Upper lobe of left lung (tissue), 6 donors: ENCODE data around the gene MT1HL1. TPM values are rescaled to one million over a fixed set of nuclear protein-coding genes. Genes with fewer than 3 reads are reported as not detected.
A peak's percentile ranks its signal among the peaks of the same experiment; 100 is the strongest.

Source experiments
- ATAC-seq, 2 donors: fragments of 200-7000 bp; cut with Tn5 transposase; one replicate each; pipeline ENCODE4 v1.9.1; 2022; ENCODE audit warnings: mild to moderate bottlenecking in 2 of 2, moderate library complexity in 2 of 2; ENCODE audit not compliant: low FRiP score in 2 of 2
- DNase-seq, 2 donors: peaks; one replicate each; pipeline ENCODE4 v3.0.0-alpha.2; 2019 to 2020
- H3K27ac ChIP-seq, 4 donors: fragments of 200-600 bp; sonication (generic); one replicate each; pipeline ENCODE4 v1.5.1; 2016 to 2019
- H3K27me3 ChIP-seq, 4 donors: fragments of 200-600 bp; sonication (generic); one replicate each; pipeline ENCODE4 v1.5.1; 2017 to 2019
- H3K36me3 ChIP-seq, 4 donors: fragments of 200-600 bp; sonication (generic); one replicate each; pipeline ENCODE4 v1.5.1; 2016 to 2019
- H3K4me1 ChIP-seq, 4 donors: fragments of 200-600 bp; sonication (generic); one replicate each; pipeline ENCODE4 v1.5.1; 2018 to 2019
- H3K4me3 ChIP-seq, 4 donors: fragments of 200-600 bp; sonication (generic); one replicate each; pipeline ENCODE4 v1.5.1; 2017 to 2019; ENCODE audit warnings: mild to moderate bottlenecking in 2 of 4, moderate library complexity in 1 of 4
- H3K9me3 ChIP-seq, 4 donors: fragments of 200-600 bp; sonication (generic); one replicate each; pipeline ENCODE4 v1.5.1; 2018 to 2019
- CTCF ChIP-seq, 6 experiments: fragments of 450-650 bp in 4 of 6; fragments of 200-600 bp in 2 of 6; sonication (generic) in 2 of 6; IDR thresholded peaks; one replicate each; pipeline ENCODE4 v1.5.1; 2016 to 2019; ENCODE audit warnings: antibody characterized with exemption in 6 of 6
- EP300 ChIP-seq, 4 donors: sonication (generic); formaldehyde crosslinking; IDR thresholded peaks; one replicate each; pipeline ENCODE4 v1.5.1; 2017; ENCODE audit warnings: antibody characterized with exemption in 4 of 4, control low read depth in 2 of 4
- POLR2A ChIP-seq, 4 donors: fragments of 450-650 bp; IDR thresholded peaks; one replicate each; pipeline ENCODE4 v1.5.1; 2016 to 2017; ENCODE audit warnings: antibody characterized with exemption in 4 of 4, mild to moderate bottlenecking in 2 of 4
- POLR2AphosphoS5 ChIP-seq, 2 donors: sonication (generic); formaldehyde crosslinking; IDR thresholded peaks; one replicate each; pipeline ENCODE4 v1.5.1; 2017; ENCODE audit warnings: antibody characterized with exemption in 2 of 2
- WGBS, 2 donors: methylation state at CpG; one replicate each; pipeline ENCODE4 v1.1.5; 2017 to 2018; 5-methylcytosine and 5-hydroxymethylcytosine counted together
- total RNA-seq, 6 donors: library from RNA; depleted of rRNA in 4 of 6; stranded (reverse); fragments of >200 nt in 4 of 6; gene quantifications; one replicate each; pipeline versions ENCODE4 v1.1.0 to v1.2.1, GENCODE V29; 2016 to 2021
- donor health status: DM: no; HTN: no; CAD: no; lungs with moderate emphysema.
- donor health status: DM: no; HTN: yes; CAD: no; lungs with severe emphysema.

MT1HL1 gene
- total RNA-seq, 6 donors from 2014 or later = not detected

DNA sequence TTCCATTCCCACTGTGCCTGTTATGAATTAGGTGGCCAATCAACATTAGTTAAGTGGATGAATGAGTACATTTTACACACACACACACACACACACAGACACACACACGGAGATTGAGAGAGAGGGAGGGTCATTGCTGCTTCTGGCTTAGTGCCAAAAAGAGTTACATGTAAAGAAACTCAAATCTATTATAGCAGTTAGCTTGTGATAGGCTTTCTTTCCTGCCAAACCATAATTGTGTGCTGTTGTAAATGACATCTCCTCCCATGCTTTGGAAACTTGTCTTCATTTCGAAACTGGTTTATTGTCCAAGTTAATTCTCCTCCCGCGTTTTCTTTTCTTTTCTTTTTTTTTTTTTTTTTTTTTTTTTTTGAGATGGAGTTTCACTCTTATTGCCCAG is 1.4 kb upstream of the MT1HL1 start:
- ATAC-seq = no peak
- TF ChIP-seq EP300 (IDR thresholded peaks at IDR 0.05) (no peak), CTCF (IDR thresholded peaks at IDR 0.05) (no peak), POLR2A (IDR thresholded peaks at IDR 0.05) (no peak), POLR2AphosphoS5 (IDR thresholded peaks at IDR 0.05) (no peak)
- Histone ChIP-seq H3K9me3 (no peaks in the 10 kb centered on the region), H3K27me3 (no peaks in the 10 kb centered on the region), H3K4me3 (no peak overlapping the region), H3K36me3 (no peaks in the 10 kb centered on the region), H3K27ac (no peak overlapping the region), H3K4me1 (peaks cover 0 to 2% (median 0%) of the 10 kb centered on the region in 4 donors)
- WGBS, 2 donors = 50 to 64% methylated on average over 4 of the region's 4 CpGs
- DNase-seq = no peak

GRCh38 chr1:237003516-237003915 is 725 bp downstream of the MT1HL1 start:
- ATAC-seq (no peak), DNase-seq (no peak)
- no peaks in the 10 kb centered on the region for H3K27me3 ChIP-seq
- no peaks in the 10 kb centered on the region for H3K36me3 ChIP-seq
- no peaks in the 10 kb centered on the region for H3K9me3 ChIP-seq
- no peaks in the 10 kb centered on the region for H3K4me1 ChIP-seq
- 65 to 77% methylated on average over 8 of the region's 8 CpGs for WGBS, 2 donors
- H3K4me3 ChIP-seq = no peak overlapping the region
- no peak for TF ChIP-seq POLR2AphosphoS5 (IDR thresholded peaks at IDR 0.05)
- no peak for TF ChIP-seq EP300 (IDR thresholded peaks at IDR 0.05)
- no peak for TF ChIP-seq POLR2A (IDR thresholded peaks at IDR 0.05)
- no peak for TF ChIP-seq CTCF (IDR thresholded peaks at IDR 0.05)
- H3K27ac ChIP-seq = no peak overlapping the region

GRCh38 chr1:237000191-237000590 is 4.0 kb downstream of the MT1HL1 start:
- TF ChIP-seq POLR2A (IDR thresholded peaks at IDR 0.05) (no peak), CTCF (IDR thresholded peaks at IDR 0.05) (no peak), POLR2AphosphoS5 (IDR thresholded peaks at IDR 0.05) (no peak), EP300 (IDR thresholded peaks at IDR 0.05) (no peak)
- Histone ChIP-seq H3K36me3 (no peaks in the 10 kb centered on the region), H3K4me1 (no peaks in the 10 kb centered on the region), H3K4me3 (no peak overlapping the region), H3K9me3 (no peaks in the 10 kb centered on the region), H3K27me3 (no peaks in the 10 kb centered on the region), H3K27ac (no peak overlapping the region)
- 91% methylated on average over 4 of the region's 4 CpGs for WGBS, 2 donors
- DNase-seq = no peak
- no peak for ATAC-seq

DNA sequence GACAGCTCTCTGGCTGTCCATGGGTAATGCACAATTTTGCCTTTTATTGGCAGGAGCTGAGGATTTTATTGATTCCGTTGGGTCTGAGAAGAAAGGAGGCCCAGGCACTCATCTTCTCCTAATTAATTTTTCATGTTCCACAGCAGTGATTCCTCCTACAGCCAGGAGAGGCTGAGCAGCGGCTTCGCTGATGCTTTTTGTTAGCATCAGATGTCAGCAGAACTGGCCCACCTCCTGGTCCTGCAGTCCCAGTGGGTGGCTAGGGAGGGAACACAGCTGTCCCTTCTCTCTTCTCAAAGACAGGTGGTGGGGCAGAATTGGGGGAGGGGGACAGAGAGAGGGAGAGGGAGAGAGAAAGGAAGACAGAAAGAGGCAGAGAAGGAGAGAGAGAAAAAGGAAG is 5.7 kb downstream of the MT1HL1 start:
- Histone ChIP-seq H3K27ac (no peak overlapping the region), H3K4me1 (no peaks in the 10 kb centered on the region), H3K36me3 (no peaks in the 10 kb centered on the region), H3K4me3 (no peak overlapping the region), H3K9me3 (no peaks in the 10 kb centered on the region), H3K27me3 (no peaks in the 10 kb centered on the region)
- ATAC-seq (no peak), DNase-seq (no peak)
- no peak for TF ChIP-seq CTCF (IDR thresholded peaks at IDR 0.05)
- no peak for TF ChIP-seq POLR2A (IDR thresholded peaks at IDR 0.05)
- no peak for TF ChIP-seq EP300 (IDR thresholded peaks at IDR 0.05)
- 72 to 89% methylated on average over 3 of the region's 3 CpGs for WGBS, 2 donors

- no peak overlapping the region for H3K27ac ChIP-seq
Measured at GRCh38 chr1:236997882-236998281, 6.4 kb downstream of the MT1HL1 start.

More at GRCh38 chr1:236997882-236998281, 6.4 kb downstream of the MT1HL1 start:
- H3K4me3 ChIP-seq = no peak overlapping the region
- no peaks in the 10 kb centered on the region for H3K4me1 ChIP-seq
- TF ChIP-seq CTCF (IDR thresholded peaks at IDR 0.05) = no peak
- H3K36me3 ChIP-seq = no peaks in the 10 kb centered on the region
- DNase-seq (peak; percentile 57 to 81), ATAC-seq (peak; percentile 64 to 77)
- 48 to 59% methylated on average over 11 to 12 of the region's 12 CpGs for WGBS, 2 donors
- H3K27me3 ChIP-seq = no peaks in the 10 kb centered on the region
- H3K9me3 ChIP-seq = no peaks in the 10 kb centered on the region
